Measurements from ENCODE around the gene ACTR3C. TPM values are rescaled to one million over a fixed set of nuclear protein-coding genes. Genes with fewer than 3 reads are reported as not detected.
A peak's percentile ranks its signal among the peaks of the same experiment; 100 is the strongest.
"Not testable (repeated sequence)": the region's sequence is repeated elsewhere in the genome, so short reads cannot be mapped to it uniquely, and the experiment has no call there.

Gene ACTR3C
- total RNA-seq, 1 donor from 2014 or later = 0.49 TPM

DNA sequence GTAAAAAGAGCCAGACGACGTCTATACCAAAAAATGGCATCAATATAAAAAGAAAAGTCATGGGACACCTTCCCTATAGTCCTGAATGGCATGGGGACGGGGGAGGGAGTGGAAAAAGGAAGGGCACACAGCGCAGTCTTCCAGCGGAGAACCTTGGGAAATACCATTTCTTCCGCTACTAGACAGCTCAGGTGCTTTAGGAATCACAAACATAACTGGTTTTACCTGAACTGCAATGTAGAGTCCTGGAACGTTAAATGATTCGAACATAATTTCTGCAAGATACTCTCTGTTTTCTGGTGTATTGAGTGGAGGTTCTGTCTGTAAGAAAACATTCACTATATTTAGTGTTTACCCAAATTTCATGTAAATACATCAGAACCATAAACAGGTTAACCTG lies 28.3 kb downstream of the ACTR3C start:
- not testable (repeated sequence) for H3K4me1 Mint-ChIP-seq; H3K4me3 Mint-ChIP-seq; H3K27ac Mint-ChIP-seq (ENCODE audit: unreplicated experiment); H3K27me3 Mint-ChIP-seq (ENCODE audit: low read depth); H3K9me3 Mint-ChIP-seq; H3K36me3 Mint-ChIP-seq (ENCODE audit: low read depth); DNase-seq (ENCODE audit: low read depth, low spot score)

DNA sequence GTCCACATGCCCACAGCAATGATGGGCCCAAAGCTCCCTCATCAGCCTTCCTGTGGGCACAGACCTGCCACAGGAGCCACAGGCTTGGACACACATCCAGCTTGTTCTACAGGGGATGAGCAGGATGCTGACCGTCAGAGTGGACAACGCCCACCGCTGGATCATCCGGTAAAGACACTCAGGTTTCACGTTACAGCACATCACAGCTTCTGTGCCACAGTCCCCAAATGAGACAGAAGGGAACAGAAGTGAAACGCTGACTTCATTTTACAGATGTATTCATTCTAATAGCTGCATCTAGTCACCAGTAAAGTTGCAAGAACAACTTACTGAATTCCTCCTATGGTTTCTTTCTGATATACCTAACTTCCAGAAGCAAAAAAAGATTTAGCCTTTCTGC lies 33.0 kb downstream of the ACTR3C start:
- DNase-seq (ENCODE audit: low read depth, low spot score); H3K27me3 Mint-ChIP-seq (ENCODE audit: low read depth); H3K27ac Mint-ChIP-seq (ENCODE audit: unreplicated experiment); H3K36me3 Mint-ChIP-seq (ENCODE audit: low read depth); H3K4me3 Mint-ChIP-seq; H3K9me3 Mint-ChIP-seq; H3K4me1 Mint-ChIP-seq: not testable (repeated sequence)

DNA sequence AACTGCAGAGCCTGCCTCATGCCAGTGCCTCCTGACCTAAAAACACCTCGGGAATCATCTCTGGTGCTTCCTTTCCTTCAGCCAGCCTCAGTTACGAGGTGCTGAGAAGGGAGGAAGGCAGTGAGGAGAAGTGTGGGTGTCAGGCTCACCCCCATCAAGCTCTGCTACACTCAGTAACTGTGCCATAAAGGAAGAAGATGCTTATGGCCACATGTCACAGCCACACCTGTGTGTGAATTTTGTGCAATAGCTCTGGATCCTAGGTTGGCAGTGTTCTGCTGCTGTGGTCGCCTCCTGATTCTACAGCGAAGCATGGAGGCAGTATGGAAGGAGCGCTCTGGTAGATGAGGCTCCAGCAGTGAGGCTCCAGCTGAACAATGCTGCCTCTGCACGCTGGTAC lies 34.5 kb downstream of the ACTR3C start:
- not testable (repeated sequence) for H3K4me3 Mint-ChIP-seq; H3K36me3 Mint-ChIP-seq (ENCODE audit: low read depth); DNase-seq (ENCODE audit: low read depth, low spot score); H3K27me3 Mint-ChIP-seq (ENCODE audit: low read depth); H3K4me1 Mint-ChIP-seq; H3K9me3 Mint-ChIP-seq; H3K27ac Mint-ChIP-seq (ENCODE audit: unreplicated experiment)

DNA sequence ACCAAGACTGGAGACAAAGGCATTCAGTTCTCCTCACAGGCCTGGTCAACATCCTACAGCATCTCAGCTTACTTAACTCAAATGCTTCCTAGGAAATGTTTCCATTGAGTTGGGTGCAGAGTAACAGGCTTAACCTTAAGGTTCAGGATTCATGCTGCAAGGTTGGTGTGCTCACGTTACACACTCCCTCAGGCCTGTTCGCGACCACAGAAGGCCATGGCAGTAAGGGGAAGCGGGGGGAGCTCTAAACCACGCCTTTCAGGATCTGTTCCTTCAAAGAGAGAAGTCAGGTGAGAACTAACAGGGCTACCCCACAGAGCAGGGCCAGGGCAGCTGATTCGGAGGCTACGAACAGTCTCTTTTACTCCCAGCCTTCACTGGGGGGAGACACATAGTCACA lies 35.5 kb downstream of the ACTR3C start:
- DNase-seq (ENCODE audit: low read depth, low spot score); H3K9me3 Mint-ChIP-seq; H3K4me3 Mint-ChIP-seq; H3K36me3 Mint-ChIP-seq (ENCODE audit: low read depth); H3K27me3 Mint-ChIP-seq (ENCODE audit: low read depth); H3K27ac Mint-ChIP-seq (ENCODE audit: unreplicated experiment); H3K4me1 Mint-ChIP-seq: not testable (repeated sequence)

DNA sequence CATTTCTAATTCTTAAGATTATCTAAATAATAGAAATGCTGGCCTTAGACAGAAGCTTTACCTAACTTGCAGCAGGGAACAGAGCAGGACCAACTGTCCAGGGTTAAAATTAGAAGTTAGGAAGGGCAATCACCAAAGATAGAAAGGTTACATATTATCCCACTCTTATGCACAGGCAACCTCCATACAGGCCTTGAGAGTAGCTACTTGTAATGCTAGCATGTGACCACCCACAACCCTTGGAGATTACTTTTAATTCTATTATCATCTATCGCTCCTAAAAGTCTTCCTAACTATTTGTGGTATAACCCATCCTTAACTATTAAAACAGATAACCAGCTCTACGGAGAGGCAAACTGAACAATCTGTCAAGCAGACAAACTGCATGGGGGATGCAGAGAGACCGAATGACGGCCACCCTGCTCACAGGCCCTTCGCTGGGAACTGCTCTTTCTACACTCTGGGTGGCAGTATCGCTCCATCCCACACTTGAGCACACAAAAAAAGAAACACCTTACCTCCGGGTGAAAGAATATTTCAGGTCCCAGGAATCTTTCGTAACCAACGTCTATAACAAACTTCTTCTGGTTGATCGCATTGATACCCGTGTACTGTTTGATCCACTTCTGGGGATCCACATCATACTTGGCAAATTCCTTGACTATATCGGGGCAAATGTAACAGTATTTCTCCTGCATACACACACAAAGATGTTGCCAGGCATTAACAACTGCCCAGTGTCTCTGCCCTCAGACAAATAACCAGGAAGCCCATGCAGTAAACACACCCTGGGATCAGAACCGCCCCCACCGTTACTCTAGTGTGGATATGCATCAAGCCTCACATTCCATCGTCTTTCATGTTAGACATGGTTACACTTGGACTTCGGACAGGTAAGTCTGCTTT lies 37.2 kb downstream of the ACTR3C start:
- TF ChIP-seq, protein P1, sequence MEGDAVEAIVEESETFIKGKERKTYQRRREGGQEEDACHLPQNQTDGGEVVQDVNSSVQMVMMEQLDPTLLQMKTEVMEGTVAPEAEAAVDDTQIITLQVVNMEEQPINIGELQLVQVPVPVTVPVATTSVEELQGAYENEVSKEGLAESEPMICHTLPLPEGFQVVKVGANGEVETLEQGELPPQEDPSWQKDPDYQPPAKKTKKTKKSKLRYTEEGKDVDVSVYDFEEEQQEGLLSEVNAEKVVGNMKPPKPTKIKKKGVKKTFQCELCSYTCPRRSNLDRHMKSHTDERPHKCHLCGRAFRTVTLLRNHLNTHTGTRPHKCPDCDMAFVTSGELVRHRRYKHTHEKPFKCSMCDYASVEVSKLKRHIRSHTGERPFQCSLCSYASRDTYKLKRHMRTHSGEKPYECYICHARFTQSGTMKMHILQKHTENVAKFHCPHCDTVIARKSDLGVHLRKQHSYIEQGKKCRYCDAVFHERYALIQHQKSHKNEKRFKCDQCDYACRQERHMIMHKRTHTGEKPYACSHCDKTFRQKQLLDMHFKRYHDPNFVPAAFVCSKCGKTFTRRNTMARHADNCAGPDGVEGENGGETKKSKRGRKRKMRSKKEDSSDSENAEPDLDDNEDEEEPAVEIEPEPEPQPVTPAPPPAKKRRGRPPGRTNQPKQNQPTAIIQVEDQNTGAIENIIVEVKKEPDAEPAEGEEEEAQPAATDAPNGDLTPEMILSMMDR (conservative IDR thresholded peaks at IDR 0.05) = peak; percentile 77
- not testable (repeated sequence) for H3K27me3 Mint-ChIP-seq (ENCODE audit: low read depth); DNase-seq (ENCODE audit: low read depth, low spot score)

DNA sequence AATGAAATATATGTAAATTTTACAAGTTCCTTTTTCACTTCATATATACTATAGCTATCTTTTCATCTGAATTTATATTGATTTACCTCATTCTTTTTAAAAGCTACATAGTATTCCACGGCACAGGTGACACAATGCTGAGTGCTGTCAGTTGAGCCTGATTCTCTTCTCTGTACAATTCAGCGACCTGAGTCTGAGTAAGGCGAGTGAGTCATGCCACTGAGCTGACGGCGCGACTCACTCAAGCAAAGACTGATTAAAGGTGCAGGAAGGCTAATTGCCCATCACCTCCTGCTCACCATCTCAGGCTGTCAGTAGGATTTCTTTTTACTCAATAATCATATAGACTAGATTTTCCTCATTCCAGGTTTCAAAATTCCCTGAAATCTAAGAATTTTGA lies 39.7 kb downstream of the ACTR3C start:
- DNase-seq (ENCODE audit: low read depth, low spot score); H3K36me3 Mint-ChIP-seq (ENCODE audit: low read depth); H3K4me3 Mint-ChIP-seq; H3K9me3 Mint-ChIP-seq; H3K27ac Mint-ChIP-seq (ENCODE audit: unreplicated experiment); H3K4me1 Mint-ChIP-seq; H3K27me3 Mint-ChIP-seq (ENCODE audit: low read depth): not testable (repeated sequence)

More for the DNA sequence above, 37.2 kb downstream of the ACTR3C start:
- not testable (repeated sequence) for H3K9me3 Mint-ChIP-seq; H3K36me3 Mint-ChIP-seq (ENCODE audit: low read depth); H3K27ac Mint-ChIP-seq (ENCODE audit: unreplicated experiment); H3K4me1 Mint-ChIP-seq; H3K4me3 Mint-ChIP-seq

DNA sequence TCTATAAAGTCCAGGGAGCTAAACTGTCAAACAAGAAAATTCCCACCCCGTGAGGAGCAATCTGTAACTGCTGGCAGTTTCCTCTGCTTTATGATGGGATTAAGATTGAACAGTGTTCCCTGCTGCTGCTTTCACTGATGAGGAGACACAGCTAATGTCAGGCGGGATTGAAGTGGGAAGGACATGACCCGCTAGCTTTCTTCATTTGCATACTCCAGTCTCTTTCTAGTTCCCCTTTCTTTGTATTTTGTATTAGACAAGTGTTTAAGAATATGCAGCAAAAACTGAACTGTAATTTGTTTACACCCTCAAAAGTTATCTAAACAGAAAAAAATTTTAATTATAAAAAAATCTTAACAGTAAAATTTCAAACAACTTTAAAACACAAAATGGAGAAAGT lies 40.2 kb downstream of the ACTR3C start:
- not testable (repeated sequence) for H3K4me3 Mint-ChIP-seq; H3K27ac Mint-ChIP-seq (ENCODE audit: unreplicated experiment); H3K27me3 Mint-ChIP-seq (ENCODE audit: low read depth)

DNA sequence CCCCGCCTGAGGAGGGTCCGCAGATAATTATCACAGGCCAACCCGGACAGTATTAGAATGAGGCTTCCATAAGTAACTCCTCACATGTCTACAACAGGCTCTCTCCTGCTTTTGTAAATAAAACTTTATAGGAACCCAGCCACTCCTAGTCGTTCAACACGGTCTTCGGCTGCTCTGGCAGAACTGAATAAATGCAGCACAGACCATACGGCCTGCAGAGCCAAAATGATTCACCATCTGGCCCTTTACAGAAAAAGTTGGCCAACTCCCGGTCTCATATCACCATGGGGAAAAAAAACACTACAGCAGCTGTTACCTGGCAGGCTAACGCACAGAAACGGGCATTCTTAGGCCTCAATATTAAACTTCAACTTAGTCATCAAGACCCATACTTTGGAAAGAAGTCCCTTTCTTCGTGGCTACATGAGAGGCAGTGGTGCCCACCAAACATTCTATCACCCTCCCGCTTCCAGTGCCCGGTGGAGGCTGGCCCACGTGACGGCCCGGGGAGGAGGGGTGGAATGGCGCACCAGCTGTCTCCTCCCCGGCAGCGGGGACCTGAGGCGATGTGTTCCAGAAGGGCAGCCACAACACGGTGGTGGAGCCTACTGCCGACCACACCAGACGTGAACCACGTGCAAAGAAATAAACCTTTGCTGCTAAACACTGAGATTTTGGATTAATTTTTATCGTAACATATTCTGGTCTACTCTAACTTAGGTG lies 41.5 kb downstream of the ACTR3C start:
- DNase-seq (ENCODE audit: low read depth, low spot score); H3K36me3 Mint-ChIP-seq (ENCODE audit: low read depth); H3K27ac Mint-ChIP-seq (ENCODE audit: unreplicated experiment): not testable (repeated sequence)

More for the DNA sequence above, 40.2 kb downstream of the ACTR3C start:
- not testable (repeated sequence) for H3K36me3 Mint-ChIP-seq (ENCODE audit: low read depth); DNase-seq (ENCODE audit: low read depth, low spot score); H3K4me1 Mint-ChIP-seq; H3K9me3 Mint-ChIP-seq

DNA sequence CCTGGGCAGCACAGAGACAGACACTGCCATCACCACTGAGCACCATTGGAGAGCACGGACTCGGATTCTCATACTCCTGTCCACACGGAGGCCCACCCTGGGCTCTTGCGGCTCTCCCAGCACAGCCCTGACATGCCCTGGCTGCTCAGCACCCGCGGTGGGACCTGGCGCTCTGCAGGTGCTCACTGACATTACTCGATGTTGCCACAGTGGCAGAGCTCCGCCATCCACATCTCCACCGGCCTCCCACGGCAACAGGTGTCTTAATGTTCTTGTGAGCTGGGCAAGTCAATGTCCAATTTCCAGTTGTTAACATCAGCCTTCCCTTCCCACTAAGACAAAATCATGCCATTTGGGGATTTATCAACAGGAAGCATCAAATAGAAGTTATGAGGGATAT lies 45.0 kb downstream of the ACTR3C start:
- H3K9me3 Mint-ChIP-seq; DNase-seq (ENCODE audit: low read depth, low spot score); H3K27ac Mint-ChIP-seq (ENCODE audit: unreplicated experiment); H3K4me1 Mint-ChIP-seq; H3K36me3 Mint-ChIP-seq (ENCODE audit: low read depth); H3K4me3 Mint-ChIP-seq: not testable (repeated sequence)
- H3K27me3 Mint-ChIP-seq (ENCODE audit: low read depth) = peaks cover 12% of the 10 kb centered on the region

More for the DNA sequence above, 41.5 kb downstream of the ACTR3C start:
- H3K4me3 Mint-ChIP-seq; H3K27me3 Mint-ChIP-seq (ENCODE audit: low read depth); H3K9me3 Mint-ChIP-seq; H3K4me1 Mint-ChIP-seq: not testable (repeated sequence)
